Neural progenitor cell (in vitro differentiated cells): ENCODE results near the gene THAP10. TPM values are rescaled to one million over a fixed set of nuclear protein-coding genes. Genes with fewer than 3 reads are reported as not detected.
"Not testable (repeated sequence)": the region's sequence is repeated elsewhere in the genome, so short reads cannot be mapped to it uniquely, and the experiment has no call there.

Experiments
- DNase-seq: peaks from one replicate; pipeline ENCODE4 v3.0.0-alpha.2; 2016; ENCODE audit warnings: low spot score
- H2AFZ ChIP-seq: fragments of 200-600 bp; sonication (generic); replicated peaks from 2 replicates; pipeline ENCODE4 v1.6.1; 2016; ENCODE audit warnings: antibody characterized with exemption
- H3F3A ChIP-seq: fragments of 200-600 bp; sonication (generic); 2 replicates; pipeline ENCODE4 v1.6.1; 2016; ENCODE audit warnings: antibody characterized with exemption, low read depth
- H3K27ac ChIP-seq: fragments of 200-600 bp; sonication (generic); 2 replicates; pipeline ENCODE4 v1.5.1; 2016; ENCODE audit warnings: mild to moderate bottlenecking
- H3K27me3 ChIP-seq: fragments of 200-600 bp; sonication (generic); 2 replicates; pipeline ENCODE4 v1.6.1; 2016; ENCODE audit warnings: mild to moderate bottlenecking, moderate library complexity
- H3K36me3 ChIP-seq: fragments of 200-600 bp; sonication (generic); 2 replicates; pipeline ENCODE4 v1.5.1; 2016
- H3K4me1 ChIP-seq: fragments of 200-600 bp; sonication (generic); 2 replicates; pipeline ENCODE4 v1.6.1; 2016; ENCODE audit warnings: mixed run types
- H3K4me2 ChIP-seq: fragments of 200-600 bp; sonication (generic); 2 replicates; pipeline ENCODE4 v1.6.1; 2016
- H3K4me3 ChIP-seq: fragments of 200-600 bp; sonication (generic); 2 replicates; pipeline ENCODE4 v1.5.1; 2016
- H3K79me2 ChIP-seq: fragments of 200-600 bp; sonication (generic); 2 replicates; pipeline ENCODE4 v1.6.1; 2016; ENCODE audit warnings: low read depth
- H3K9ac ChIP-seq: fragments of 200-600 bp; sonication (generic); 2 replicates; pipeline ENCODE4 v1.6.1; 2016
- H3K9me3 ChIP-seq: fragments of 200-600 bp; sonication (generic); 2 replicates; pipeline ENCODE4 v1.5.1; 2016; ENCODE audit warnings: low read depth
- H4K20me1 ChIP-seq: fragments of 200-600 bp; sonication (generic); 2 replicates; pipeline ENCODE4 v1.6.1; 2016; ENCODE audit warnings: low read depth
- H3K27ac Mint-ChIP-seq: 3 replicates; pipeline ENCODE4 v1.8.0; 2021; ENCODE audit warnings: mixed read lengths
- H3K27me3 Mint-ChIP-seq: 2 replicates; pipeline ENCODE4 v1.8.0; 2022; ENCODE audit warnings: low read depth, mild to moderate bottlenecking, inconsistent platforms, moderate library complexity, mixed read lengths; ENCODE audit not compliant: insufficient read depth
- H3K36me3 Mint-ChIP-seq: 3 replicates; pipeline ENCODE4 v1.8.0; 2021; ENCODE audit warnings: mixed read lengths
- H3K4me1 Mint-ChIP-seq: 3 replicates; pipeline ENCODE4 v1.8.0; 2021; ENCODE audit warnings: mixed read lengths
- H3K4me3 Mint-ChIP-seq: 3 replicates; pipeline ENCODE4 v1.8.0; 2021; ENCODE audit warnings: mild to moderate bottlenecking, moderate library complexity, mixed read lengths
- H3K9me3 Mint-ChIP-seq: 3 replicates; pipeline ENCODE4 v1.8.0; 2020; ENCODE audit warnings: mixed read lengths
- CTCF ChIP-seq: fragments of 200-600 bp; sonication (generic); IDR thresholded peaks from 2 replicates; pipeline ENCODE4 v1.5.1; 2017; ENCODE audit warnings: antibody characterized with exemption, mild to moderate bottlenecking
- EZH2 ChIP-seq: fragments of 200-600 bp; sonication (generic); IDR thresholded peaks from 2 replicates; pipeline ENCODE4 v1.6.1; 2017; ENCODE audit warnings: antibody characterized with exemption, mild to moderate bottlenecking, moderate library complexity
- EZH2phosphoT487 ChIP-seq: fragments of 200-600 bp; sonication (generic); IDR thresholded peaks from 2 replicates; pipeline ENCODE4 v1.6.1; 2017; ENCODE audit warnings: antibody characterized with exemption
- total RNA-seq: library from RNA; depleted of rRNA; stranded (reverse); fragments of >200 nt; gene quantifications from 2 replicates; pipeline ENCODE4 v1.2.3, GENCODE V29; 2015; ENCODE audit warnings: low replicate concordance

THAP10 gene
- total RNA-seq, 1 donor from 2014 or later: 8.0 TPM

GRCh38 chr15:70873232-70874054 lies 18.8 kb downstream of the THAP10 start:
- H3K27ac Mint-ChIP-seq: no peak overlapping the region
- H3K4me1 Mint-ChIP-seq: peaks cover 8% of the 10 kb centered on the region
- DNase-seq: no peak
- H3K4me3 Mint-ChIP-seq: no peak overlapping the region
- Histone ChIP-seq H3K79me2 (no peaks in the 10 kb centered on the region), H3K9me3 (no peaks in the 10 kb centered on the region), H3K9ac (no peak overlapping the region), H3K4me3 (no peak overlapping the region), H2AFZ (no peak overlapping the region), H3K4me2 (no peak overlapping the region), H3K27ac (no peak overlapping the region), H3K4me1 (no peaks in the 10 kb centered on the region), H3K27me3 (no peaks in the 10 kb centered on the region), H3K36me3 (no peaks in the 10 kb centered on the region), H3F3A (no peaks in the 10 kb centered on the region), H4K20me1 (no peaks in the 10 kb centered on the region)
- H3K27me3 Mint-ChIP-seq: no peaks in the 10 kb centered on the region
- peaks cover 2% of the 10 kb centered on the region for H3K36me3 Mint-ChIP-seq
- no peak for TF ChIP-seq EZH2
- no peak for TF ChIP-seq EZH2phosphoT487
- TF ChIP-seq CTCF: no peak
- peaks cover 8% of the 10 kb centered on the region for H3K9me3 Mint-ChIP-seq

GRCh38 chr15:70871490-70871889 lies 20.7 kb downstream of the THAP10 start:
- not testable (repeated sequence) for H3K36me3 Mint-ChIP-seq, H3K79me2 ChIP-seq, H3K36me3 ChIP-seq, H3K27ac Mint-ChIP-seq, H3K4me1 ChIP-seq, H3F3A ChIP-seq, H3K27me3 Mint-ChIP-seq, H2AFZ ChIP-seq, H3K4me3 ChIP-seq, DNase-seq, H3K4me1 Mint-ChIP-seq, H3K4me3 Mint-ChIP-seq, H4K20me1 ChIP-seq, H3K9me3 Mint-ChIP-seq, H3K27me3 ChIP-seq, H3K9ac ChIP-seq, H3K27ac ChIP-seq, H3K9me3 ChIP-seq, H3K4me2 ChIP-seq

GRCh38 chr15:70870051-70870450 lies 22.2 kb downstream of the THAP10 start:
- Mint-ChIP-seq H3K27ac (no peak overlapping the region), H3K4me1 (peaks cover 8% of the 10 kb centered on the region), H3K27me3 (no peaks in the 10 kb centered on the region), H3K36me3 (peaks cover 2% of the 10 kb centered on the region), H3K9me3 (peaks cover 8% of the 10 kb centered on the region), H3K4me3 (no peak overlapping the region)
- TF ChIP-seq EZH2 (no peak), EZH2phosphoT487 (no peak)
- Histone ChIP-seq H3K4me1 (no peaks in the 10 kb centered on the region), H3K36me3 (no peaks in the 10 kb centered on the region), H3K27me3 (no peaks in the 10 kb centered on the region), H2AFZ (no peak overlapping the region), H3K4me3 (no peak overlapping the region), H3K79me2 (no peaks in the 10 kb centered on the region), H3K9me3 (no peaks in the 10 kb centered on the region), H3K27ac (no peak overlapping the region), H3K9ac (no peak overlapping the region), H3F3A (no peaks in the 10 kb centered on the region), H3K4me2 (no peak overlapping the region), H4K20me1 (no peaks in the 10 kb centered on the region)
- no peak for DNase-seq

- Histone ChIP-seq H3K79me2 (no peaks in the 10 kb centered on the region), H3K27ac (no peak overlapping the region), H3K4me1 (no peaks in the 10 kb centered on the region), H3K4me2 (no peak overlapping the region), H3K9ac (no peak overlapping the region), H3K9me3 (no peaks in the 10 kb centered on the region), H4K20me1 (no peaks in the 10 kb centered on the region), H2AFZ (no peak overlapping the region), H3K36me3 (no peaks in the 10 kb centered on the region), H3K27me3 (no peaks in the 10 kb centered on the region), H3K4me3 (no peak overlapping the region), H3F3A (no peaks in the 10 kb centered on the region)
- DNase-seq: no peak
- no peak overlapping the region for H3K4me3 Mint-ChIP-seq
- H3K9me3 Mint-ChIP-seq: peaks cover 8% of the 10 kb centered on the region
- TF ChIP-seq EZH2phosphoT487 (no peak), CTCF (no peak), EZH2 (no peak)
- peaks cover 2% of the 10 kb centered on the region for H3K36me3 Mint-ChIP-seq
- peaks cover 8% of the 10 kb centered on the region for H3K4me1 Mint-ChIP-seq
- no peaks in the 10 kb centered on the region for H3K27me3 Mint-ChIP-seq
- H3K27ac Mint-ChIP-seq: no peak overlapping the region
These were observed 22.9 kb downstream of the THAP10 start for GRCh38 chr15:70869346-70869745.
